GM19452 (cell line): Measurements from ENCODE around the gene TCAP.
"Not testable (repeated sequence)": the region's sequence is repeated elsewhere in the genome, so short reads cannot be mapped to it uniquely, and the experiment has no call there.

ENCODE experiments used
- ATAC-seq: cut with Tn5 transposase; IDR thresholded peaks from one replicate; pipeline ENCODE4 v1.9.1; 2021; ENCODE audit not compliant: unreplicated experiment

Gene TCAP

DNA sequence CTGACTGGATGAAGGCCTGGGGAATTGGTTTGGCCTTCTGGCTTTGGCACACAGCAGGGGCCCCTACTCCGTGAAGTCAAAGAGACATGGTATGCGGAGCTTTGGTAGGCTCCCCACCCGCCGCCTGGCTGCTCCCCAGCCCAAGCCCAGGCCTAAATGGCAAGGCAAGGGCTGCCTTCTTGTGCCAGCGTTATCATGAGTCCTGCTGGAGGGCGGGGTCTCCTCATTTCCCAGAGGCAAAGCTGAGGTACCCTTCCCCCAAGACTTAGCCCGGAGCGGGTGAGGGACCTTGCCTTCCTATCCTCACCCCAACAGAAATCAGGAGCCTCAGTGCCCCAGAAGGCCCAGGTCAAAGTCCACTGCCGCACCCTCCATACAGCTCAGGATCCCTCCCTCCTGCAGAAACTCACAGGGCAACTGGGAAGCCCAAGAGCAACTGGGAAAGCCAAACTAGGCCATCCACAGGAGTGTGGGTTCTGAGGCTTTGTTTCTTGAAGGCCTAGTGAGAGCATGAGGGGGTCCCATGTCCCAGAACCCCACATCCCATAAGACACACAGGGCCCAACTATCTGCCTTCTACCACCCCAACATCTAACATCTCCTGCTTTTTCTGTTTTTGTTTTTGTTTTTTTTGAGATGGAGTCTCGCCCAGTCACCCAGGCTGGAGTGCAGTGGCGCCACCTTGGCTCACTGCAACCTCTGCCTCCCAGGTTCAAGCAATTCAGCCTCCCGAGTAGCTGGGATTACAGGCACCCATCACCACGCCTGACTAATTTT lies 13.4 kb downstream of the TCAP start:
- no peak for ATAC-seq

DNA sequence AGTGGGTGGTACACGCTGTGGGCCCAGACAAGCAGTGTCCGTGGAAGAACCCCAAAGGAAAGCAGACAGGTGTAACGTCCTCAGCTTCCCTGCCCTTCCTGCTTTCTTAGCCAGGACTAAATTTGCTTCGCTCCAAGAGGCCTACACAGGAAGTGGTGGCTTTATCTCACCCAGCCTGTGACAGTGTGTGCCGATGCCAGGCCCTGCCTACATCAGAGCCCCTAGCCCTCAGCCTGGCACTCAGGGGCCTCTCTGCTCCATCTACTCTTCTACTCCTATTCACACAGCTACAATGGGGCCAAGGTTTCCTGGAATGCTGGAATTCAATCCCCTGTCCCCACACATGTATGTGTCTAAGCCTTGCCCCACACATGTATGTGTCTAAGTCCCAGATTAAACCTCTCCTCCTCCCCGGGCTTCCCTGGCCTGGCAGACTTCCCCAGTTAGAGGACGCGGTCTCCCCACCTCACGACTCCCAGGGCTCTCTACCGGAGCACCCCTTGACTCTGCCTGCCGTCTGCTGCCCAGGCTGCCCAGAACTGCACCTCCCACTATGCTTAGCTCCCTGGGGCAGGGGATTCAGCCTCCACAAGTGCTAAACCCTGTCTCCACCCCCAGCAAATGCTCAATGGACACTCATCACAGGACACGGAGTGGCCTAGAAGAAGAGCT lies 14.5 kb downstream of the TCAP start:
- ATAC-seq = no peak

DNA sequence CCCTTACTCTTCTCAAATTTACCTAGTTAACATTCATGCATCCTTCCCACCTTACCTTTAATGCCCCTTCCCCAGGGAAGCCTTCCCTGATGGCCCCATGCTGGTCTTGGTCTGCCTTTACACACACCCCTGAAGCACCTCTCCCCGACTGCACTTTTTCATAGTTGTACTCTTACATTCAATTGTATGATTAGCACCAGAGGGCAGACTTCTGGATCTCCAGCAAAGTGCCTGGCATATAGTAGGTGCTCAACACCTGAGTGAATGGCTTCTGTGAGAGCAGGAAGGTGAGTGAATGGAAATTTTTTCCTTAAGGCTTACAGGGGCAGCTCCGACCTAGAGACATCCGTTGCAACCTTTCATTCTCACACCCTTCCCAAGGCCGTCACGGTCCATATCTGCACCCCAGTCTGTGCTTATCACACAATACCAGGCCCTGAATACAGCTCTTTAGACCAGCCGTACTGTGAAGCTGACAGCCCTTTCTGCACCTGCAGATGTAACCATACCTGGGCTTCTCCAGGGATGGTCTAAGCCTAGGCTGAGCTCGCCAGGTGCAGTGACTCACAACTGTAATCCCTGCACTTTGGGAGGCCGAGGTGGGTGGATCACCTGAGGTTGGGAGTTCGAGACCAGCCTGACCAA lies 18.3 kb downstream of the TCAP start:
- no peak for ATAC-seq

DNA sequence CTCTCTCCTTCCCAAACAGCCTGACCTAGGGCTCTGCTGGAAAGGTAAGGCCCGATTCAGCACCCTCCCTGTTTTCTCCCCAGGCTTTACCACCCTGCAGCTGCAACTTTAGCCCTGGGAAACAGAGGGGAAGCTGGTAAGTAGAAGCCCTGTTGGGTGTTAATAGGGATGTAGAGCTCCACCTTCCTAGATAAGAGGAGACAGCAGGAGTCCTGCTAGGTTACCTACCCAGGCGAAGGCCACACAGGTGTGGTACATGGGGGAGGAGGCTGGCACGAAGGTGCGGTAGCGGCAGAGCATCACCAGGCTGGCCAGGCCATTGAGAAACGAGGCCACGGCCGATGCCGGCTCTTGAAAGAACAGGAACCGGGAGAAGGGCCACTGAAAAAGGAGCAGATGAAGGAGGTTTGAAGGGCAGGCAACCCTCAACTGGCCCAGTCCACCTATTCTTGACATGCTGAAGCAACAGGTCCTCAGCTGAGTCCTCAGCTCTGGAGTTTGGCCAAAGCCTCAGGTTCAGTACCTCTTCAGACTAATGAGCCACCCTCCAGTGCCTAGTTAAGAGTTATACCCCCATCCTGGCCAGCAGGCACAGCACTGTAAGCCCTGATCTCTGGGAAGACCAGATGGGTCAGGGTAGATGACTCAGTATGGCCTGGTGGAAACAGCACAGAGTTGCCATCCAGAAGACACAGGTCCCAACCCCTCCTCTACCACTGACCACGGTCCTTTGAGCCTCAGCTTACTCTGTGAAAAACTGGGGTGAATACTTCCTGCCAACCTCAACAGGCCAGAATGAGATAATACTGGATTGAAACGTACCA lies 19.4 kb downstream of the TCAP start:
- no peak for ATAC-seq

DNA sequence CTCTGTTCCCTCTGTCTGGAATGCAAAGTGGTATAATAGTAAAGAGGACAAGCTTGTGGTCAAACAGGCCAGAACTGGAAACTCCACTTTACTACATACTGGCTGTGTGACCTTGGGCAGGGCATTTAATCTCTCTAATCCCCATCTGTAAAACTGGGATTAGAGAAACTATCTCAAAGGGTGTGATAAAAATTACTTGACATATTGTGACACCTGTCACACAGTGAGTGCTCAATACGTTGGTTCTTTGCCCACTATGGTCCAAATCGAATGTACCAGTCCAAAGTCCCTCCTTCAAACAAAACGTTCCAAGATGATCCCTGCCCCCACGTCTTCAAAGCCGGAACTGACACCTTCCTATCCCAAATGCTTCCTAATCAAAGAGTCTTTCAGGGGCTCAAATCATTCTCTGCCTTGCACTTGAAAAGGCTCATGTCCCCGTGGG lies 22.0 kb downstream of the TCAP start:
- no peak for ATAC-seq

DNA sequence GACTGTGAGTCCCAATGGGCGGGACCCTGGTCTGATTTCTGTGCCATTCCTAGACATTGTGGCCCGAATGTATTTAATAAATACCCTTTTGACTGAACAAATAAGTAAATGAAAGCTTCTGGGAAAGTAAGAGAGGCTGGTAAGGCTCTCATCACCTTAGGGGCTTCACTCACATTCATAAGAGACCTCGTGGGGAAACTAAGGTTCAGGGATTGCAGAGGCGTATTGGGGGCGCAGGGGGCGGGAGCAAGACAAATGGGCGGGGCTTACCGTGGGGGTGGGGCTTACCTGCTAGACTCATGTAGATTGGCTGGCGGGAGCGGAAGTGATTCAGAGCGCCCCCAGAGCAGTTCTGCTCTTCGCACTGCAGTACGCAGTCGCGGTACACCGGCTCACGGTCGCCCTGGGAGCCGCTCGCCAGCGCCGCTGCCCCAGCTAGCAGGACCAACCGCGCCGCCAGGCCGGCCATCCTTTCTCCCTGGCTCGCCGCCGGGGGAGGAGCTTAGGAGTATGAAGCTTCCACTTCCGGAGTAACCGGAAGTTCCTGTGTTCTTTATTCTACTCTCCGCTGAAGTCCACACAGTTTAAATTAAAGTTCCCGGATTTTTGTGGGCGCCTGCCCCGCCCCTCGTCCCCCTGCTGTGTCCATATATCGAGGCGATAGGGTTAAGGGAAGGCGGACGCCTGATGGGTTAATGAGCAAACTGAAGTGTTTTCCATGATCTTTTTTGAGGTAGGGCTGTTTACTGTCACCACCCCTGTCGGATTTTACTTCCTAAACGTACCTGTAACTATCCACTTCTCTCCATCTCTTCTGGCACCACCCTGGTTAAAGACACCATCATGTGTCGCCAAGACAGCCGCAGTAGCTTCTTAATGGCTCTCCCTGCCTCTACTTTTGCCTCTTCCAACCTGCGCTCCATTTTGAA lies 22.7 kb downstream of the TCAP start, which contains the start of gene PGAP3:
PGAP3 (minus strand) TSS at position 512 of the 929 bp plus-strand sequence; CDS start at position 469, 43 bp downstream.
- peak; percentile 84 for ATAC-seq

DNA sequence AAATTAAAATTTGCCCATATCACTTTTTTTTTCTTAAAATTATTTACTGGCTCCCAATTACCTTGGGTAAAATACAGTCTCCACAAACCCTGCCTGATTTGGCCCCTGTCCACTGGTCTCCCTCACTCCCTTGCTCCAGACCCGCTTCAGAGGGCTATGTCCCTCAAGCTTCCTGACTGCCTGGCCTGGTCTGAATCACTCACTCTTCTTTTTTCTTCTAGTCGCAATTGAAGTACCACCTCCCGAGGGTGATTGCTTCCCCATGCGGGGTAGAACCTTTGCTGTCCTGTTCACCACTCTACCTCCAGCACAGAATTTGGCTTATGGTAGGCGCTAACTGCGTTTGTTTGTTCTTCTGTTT lies 23.3 kb downstream of the TCAP start:
- ATAC-seq = no peak

DNA sequence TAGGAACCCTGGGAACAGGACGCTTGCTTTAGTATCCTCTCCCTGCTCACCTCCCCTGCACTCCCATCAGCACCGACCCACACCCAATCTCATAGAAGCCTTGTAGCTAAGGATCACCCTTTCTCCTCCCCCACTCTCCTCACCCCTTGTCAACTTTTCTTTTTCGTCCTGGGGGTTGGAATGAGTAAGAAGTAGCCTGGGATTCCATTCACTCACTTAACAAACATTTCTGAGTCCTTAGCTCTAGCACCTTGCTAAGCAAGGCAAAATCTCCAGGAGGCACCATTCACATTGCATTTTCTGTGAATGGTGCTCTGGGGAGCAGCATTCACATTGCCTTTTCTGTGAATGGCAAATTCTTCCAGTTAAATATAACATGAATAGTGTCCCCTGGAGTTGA lies 23.8 kb downstream of the TCAP start:
- ATAC-seq = no peak

DNA sequence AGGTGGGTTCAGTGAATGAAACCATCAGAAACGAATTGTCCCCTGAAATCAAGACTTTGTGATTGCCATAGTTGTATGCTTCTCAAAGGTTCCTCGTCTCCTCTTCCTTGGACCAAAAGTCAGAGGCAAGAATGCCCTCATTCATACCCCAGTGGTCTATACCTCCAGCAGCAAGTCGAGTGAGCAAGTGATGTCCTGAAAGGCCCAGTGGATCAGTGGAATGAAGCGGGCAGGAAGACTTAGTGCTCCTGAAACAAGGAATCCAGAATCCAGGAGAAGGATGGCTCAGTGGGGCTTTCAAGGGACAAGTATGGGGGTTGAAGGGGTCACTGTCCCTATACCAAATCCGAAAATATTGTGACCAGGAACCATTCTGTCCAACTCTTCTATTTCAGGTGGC lies 29.4 kb downstream of the TCAP start:
- ATAC-seq = no peak

DNA sequence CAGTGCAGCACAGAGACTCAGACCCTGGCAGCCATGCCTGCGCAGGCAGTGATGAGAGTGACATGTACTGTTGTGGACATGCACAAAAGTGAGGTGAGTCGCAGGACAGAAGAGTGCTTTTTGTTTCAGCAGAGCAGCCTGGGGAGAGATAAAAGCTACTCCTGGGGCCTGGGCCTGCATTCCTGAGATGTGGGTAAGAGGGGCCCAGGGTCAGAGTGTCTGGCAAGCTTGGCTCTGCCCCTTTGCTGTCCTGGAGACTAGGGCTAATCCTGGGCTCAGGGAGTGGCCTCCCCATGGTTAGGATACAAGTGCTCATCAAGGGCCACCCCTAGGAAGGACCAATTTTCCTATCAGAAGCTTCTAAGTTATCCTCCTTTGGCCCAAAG lies 29.9 kb downstream of the TCAP start:
- ATAC-seq = no peak

DNA sequence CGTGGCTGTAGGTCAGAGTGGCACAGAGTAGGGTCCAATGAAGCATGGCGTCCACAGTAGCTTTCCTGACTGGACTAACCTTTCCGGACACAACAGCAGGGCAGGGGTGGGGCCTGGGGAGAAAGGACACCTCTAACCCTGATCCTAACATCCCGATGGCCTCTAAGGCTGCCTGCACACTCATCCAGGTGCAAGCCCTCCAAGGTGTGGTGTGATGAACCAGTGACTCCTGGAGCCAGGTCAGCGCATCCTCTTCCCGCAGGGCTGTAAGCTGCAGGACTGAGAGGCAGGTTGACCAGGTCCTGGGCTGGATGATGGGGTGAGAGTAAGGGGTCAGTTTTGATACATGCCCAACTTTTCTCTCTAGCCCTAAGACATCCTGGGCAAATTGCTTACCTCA lies 31.6 kb downstream of the TCAP start:
- no peak for ATAC-seq

DNA sequence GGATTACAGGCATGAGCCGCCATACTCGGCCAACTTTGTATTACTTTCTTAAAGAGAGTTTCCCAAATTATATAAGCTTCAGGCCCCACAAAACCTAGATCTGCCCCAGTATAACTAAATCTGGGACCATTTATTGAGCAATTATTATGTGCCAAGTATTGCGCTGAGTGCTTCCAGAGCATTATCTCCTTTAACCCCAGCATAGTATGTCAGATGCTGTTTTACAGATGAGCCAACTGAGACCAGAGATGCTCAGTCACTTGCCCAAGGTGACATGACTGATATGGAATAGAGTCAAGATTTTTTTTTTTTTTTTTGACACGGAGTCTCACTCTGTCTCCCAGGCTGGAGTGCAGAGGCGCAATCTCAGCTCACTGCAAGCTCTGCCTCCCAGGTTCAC lies 32.8 kb downstream of the TCAP start:
- ATAC-seq = no peak

DNA sequence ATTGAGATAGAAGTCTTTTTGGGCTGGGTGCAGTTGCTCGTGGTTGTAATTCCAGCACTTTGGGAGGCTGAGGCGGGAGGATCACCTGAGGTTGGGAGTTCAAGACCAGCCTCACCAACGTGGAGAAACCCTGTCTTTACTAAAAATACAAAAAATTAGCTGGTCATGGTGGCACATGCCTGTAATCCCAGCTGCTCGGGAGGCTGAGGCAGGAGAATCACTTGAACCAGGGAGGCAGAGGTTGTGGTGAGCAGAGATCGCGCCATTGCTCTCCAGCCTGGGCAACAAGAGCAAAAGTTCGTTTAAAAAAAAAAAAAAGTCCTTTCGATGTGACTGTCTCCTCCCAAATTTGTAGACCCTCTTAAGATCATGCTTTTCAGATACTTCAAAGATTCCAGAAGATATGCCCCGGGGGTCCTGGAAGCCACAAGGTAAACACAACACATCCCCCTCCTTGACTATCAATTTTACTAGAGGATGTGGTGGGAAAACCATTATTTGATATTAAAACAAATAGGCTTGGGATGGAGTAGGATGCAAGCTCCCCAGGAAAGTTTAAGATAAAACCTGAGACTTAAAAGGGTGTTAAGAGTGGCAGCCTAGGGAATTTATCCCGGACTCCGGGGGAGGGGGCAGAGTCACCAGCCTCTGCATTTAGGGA lies 34.1 kb downstream of the TCAP start:
- not testable (repeated sequence) for ATAC-seq

DNA sequence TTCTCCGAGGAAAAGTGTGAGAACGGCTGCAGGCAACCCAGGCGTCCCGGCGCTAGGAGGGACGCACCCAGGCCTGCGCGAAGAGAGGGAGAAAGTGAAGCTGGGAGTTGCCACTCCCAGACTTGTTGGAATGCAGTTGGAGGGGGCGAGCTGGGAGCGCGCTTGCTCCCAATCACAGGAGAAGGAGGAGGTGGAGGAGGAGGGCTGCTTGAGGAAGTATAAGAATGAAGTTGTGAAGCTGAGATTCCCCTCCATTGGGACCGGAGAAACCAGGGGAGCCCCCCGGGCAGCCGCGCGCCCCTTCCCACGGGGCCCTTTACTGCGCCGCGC lies 34.6 kb downstream of the TCAP start, which contains the start of gene ERBB2:
ERBB2 (plus strand) TSS at position 247 of the 330 bp plus-strand sequence. CDS start 175 bp downstream, outside the sequence.
- no peak for ATAC-seq

DNA sequence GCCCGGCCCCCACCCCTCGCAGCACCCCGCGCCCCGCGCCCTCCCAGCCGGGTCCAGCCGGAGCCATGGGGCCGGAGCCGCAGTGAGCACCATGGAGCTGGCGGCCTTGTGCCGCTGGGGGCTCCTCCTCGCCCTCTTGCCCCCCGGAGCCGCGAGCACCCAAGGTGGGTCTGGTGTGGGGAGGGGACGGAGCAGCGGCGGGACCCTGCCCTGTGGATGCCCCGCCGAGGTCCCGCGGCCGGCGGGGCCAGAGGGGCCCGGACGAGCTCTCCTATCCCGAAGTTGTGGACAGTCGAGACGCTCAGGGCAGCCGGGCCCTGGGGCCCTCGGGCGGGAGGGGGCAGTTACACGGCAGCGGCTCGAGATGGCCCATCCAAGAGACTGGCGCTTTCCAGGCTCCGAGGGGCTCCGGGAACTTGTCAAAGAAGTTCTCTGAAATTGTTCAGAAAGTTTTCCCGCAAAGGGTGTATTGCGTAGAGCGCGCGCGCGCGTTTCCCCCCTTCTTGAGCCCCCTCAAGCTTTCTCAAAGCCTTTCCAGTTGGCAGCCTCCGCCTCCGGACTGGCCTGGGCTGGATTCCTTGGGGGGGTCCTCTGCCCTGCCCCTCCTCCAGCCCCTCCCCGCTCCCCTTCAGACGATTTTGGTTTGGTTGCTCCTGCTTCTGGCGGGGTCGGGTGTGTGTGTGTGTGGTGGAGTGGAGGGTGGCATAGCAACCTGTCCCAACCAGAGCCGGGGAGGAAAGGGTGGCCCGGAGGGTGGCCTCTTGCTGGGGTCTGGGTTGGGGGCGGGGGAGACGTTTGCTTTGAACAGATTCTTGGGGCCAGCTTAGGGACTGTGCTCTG lies 35.2 kb downstream of the TCAP start:
- ATAC-seq = no peak

DNA sequence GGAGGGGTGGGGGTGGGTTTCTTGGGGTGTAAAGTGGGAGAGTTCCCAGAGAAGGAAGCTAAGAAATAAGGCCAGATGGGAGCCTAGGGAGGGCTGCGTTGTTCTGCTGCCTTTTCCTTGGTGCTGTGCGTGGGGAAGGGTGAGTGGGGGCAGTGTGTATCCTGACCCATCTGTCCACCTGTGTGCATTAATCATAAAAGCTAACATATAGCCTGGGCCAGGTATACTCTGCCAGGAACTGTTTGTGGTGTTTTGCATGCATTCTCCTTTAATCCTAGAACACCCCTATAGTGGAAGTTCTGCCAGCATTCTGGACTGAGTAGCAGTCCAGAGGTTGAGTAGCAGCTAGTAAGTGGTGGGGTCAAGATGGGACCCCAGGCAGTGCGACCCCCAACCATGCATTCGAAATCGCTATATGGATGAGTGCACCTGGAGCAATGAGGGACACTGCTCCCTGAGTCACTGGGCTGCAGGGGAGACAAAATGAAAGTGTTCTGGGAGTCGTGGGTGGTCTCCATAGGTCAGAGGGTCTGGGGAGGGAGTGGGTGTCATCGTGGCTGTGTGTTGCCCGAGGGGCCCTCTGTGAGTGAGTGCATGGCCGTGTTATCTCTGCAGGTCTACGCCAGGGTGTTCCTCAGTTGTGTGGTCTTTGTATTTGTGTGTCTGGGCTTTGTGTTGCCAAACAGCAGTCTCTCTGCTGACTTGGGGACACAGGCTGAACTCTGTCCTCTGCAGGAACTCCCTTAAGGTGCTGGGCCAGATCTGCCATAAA lies 36.0 kb downstream of the TCAP start:
- ATAC-seq = no peak

DNA sequence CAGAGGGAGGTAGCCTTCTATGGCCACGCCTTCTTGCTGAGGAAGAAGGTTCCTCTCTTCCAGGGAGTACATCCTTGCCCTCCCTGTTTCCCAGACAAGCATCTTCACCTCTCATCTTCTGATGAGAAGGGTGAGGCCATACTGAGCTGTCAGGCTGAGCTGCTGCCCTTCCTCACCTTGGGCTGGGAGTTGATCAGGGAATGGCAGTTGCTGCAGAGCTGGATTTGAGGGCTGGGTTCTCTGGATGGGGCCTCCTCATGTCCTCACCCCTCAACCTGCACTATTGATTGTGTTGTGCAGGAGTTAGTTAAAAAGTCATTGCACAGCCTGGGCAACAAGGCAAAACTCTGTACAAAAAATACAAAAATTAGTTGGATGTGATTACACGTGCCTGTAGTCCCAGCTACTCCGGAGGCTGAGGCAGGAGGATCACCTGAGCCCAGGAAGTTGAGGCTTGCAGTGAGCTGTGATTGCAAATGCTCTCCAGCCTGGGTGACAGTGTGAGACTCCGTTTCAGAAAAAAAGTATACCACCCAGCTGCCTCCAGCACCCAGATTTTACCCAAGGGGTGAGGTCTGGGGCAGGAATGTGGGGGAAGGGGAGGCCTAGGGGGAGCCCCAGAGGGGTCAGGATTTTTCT lies 36.8 kb downstream of the TCAP start:
- no peak for ATAC-seq
